GM20431 (cell line): ENCODE measurements around the gene TKT.

Source experiments
- in situ Hi-C: fragments of 300-500 bp; cut with MseI, MboI; formaldehyde crosslinking; loops from one replicate; pipeline ENCODE4 v1.15.0; 2020; ENCODE audit warnings: low sequenced_read_pairs; ENCODE audit not compliant: unreplicated experiment

Gene TKT

DNA sequence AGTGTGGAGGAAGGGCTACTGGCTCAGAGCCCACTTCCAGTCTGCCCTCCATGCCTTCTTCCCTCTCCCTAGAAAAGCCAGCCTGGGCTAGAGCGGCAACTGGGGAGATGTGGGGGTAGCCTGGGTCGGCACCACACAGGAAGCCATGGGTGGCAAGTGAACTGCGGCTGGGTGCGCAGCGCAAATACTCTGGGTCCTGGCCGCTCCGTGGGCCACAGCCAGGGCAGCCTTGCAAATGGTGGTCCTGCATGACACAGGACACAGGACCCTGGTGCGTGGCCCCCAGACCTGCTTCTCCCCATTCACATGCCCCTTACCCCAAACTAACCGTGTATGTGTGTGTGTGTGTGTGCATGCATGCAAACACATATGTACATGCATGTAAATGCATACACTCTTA is 69.1 kb downstream of the TKT start:
- in situ Hi-C loops = no loop called here

DNA sequence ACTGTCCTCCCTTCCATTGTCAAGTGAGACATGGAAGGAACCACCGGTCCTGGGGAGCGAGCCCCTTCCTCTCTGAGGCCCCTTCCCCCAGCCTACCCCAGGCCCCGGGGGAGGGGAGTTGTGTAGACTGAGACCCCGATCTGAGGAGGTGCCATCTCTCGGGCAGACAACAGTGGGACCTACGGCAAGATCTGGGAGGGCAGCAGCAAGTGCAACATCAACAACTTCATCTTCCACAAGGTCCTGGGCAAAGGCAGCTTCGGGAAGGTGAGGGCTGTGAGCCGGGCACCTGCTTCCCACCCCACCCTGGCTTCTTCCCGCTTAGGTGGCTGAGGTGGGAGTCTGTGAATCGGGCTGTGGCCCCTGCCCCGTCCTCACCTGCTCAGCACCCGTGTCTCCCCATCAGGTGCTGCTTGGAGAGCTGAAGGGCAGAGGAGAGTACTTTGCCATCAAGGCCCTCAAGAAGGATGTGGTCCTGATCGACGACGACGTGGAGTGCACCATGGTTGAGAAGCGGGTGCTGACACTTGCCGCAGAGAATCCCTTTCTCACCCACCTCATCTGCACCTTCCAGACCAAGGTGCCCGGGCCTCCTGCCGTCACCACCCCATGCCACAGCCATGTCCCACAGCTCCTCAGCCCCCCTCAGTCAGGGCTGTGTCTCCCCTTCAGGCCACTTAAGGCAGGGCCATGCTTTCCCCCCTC is 69.9 kb downstream of the TKT start:
- in situ Hi-C loops = no loop called here

DNA sequence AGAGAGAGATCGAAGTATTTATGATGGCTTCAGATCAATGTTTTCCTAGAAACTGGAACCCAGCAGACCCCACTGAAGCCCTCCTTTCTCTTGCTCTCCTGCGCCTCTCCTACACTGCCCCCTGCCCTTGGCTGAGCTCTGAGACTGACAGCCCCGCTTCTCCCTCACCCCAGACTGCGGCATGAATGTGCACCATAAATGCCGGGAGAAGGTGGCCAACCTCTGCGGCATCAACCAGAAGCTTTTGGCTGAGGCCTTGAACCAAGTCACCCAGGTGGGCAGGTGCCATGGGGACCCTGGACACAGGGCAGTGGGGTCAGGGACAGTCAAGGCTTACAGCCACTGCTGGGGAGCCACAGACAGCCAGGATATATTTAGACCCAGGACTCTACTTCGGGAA is 71.1 kb downstream of the TKT start:
- in situ Hi-C loops = no loop called here

DNA sequence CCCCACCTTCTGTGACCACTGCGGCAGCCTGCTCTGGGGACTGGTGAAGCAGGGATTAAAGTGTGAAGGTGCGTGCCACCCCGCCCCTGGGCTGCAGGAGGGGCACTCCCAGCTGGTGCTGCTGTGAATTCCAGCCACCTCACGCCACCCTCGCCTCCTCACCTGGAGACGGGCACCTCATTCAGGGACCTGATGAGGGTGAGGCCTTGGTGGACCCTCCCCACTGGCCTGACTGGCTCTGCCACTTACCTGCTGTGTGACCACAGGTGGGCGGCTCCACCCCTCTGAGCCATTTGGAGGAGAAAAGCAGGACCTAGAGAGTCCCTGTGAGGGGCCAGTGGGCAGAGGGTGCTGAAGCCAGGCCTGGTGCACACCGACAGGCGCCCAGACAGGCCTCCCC is 72.3 kb downstream of the TKT start:
- in situ Hi-C loops = no loop called here

- in situ Hi-C loops = no loop called here
Measured at GRCh38 chr3:53182764-53183355, 73.0 kb downstream of the TKT start.

GRCh38 chr3:53181528-53181927 is 74.3 kb downstream of the TKT start:
- in situ Hi-C loops = no loop called here

DNA sequence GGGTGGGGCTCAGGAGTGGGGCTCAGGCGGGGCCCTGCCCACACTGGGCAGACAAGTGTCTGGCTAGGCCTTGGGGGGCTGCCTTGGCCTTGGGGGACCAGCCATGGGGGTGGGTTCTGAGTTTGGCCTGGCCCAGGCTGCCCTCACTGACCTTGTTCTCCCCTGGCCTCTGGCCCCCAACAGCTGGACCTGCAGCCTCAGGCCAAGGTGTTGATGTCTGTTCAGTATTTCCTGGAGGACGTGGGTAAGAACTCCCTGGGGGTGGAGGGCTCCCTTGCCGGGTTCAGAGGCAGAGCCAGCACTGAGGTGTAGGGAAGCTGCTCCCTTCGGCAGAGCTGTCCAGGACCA is 74.8 kb downstream of the TKT start:
- in situ Hi-C loops = no loop called here

GRCh38 chr3:53180305-53181023 is 75.4 kb downstream of the TKT start:
- in situ Hi-C loops = no loop called here

DNA sequence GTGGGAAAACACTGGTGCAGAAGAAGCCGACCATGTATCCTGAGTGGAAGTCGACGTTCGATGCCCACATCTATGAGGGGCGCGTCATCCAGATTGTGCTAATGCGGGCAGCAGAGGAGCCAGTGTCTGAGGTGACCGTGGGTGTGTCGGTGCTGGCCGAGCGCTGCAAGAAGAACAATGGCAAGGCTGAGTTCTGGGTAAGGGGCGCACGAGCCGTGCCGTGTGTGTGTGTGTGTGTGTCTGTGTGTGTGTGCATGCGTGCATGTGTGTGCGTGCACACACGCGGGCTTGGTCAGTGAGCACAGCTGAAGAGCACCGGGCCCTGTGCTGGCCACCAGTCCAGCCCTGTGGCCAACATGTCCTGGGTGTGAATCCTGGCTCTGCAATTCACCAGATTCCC is 76.2 kb downstream of the TKT start:
- in situ Hi-C loops = no loop called here

DNA sequence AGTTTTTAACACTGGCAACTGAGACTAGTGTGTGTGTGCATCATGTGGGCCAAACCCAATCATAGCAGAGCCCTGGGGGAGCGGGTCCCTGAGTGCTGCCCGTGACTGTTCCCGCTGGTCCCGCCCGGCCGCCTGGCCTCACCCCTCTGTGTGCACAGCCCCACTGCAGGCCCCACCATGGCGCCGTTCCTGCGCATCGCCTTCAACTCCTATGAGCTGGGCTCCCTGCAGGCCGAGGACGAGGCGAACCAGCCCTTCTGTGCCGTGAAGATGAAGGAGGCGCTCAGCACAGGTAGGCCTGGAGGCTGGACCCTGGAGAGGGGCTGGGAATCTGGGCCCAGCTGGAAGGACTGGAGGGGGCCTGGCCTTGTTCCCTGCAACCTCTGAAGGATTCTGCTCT is 77.6 kb downstream of the TKT start:
- in situ Hi-C loops = no loop called here

DNA sequence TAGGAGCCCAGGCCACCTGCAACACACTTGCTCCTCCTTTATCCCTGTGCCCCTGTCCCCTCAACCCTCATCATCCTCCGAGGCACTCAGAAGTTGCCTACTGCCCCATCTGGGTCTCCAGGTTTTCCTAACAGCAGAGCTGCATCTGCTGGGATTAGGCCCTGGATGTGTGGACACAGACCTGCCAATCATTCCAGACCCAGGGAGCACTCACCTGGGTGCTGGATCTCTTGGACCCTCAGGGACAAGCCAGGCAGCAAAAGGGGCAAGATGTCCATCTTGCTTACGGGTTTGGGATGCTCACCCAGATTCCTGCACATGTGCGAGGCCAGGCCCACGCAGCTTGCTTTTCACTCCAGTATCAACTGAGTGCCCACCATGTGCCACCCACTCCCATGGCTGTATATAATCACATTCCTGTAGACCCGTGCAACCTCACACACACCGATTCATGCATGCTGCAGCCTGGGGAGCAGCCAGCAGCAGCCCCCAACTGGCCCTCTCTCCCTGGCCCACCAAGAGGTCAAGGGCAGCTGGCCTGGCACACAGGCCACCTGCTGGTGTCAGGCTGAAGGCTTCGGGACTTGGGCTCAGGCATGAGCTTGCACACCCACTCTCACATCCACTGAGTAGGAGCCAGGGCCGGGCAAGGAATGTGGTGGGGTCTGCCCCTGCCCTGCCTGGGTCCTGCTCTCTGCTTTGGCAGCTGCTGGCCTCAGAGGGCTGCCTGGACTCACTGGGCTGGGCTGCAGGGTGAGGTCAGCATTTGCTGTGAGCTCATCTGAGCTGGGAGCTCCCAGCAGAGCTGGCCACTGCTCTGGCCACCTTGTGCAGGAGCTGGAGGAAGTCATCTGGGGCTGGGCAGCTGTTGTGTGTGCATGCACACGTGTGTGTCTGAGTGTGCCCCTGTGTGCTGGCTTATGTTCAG is 79.9 kb downstream of the TKT start:
- in situ Hi-C loops = no loop called here
